Transverse colon (tissue), 4 donors: Measurements from ENCODE around the gene KRT81. TPM values are rescaled to one million over a fixed set of nuclear protein-coding genes. Genes with fewer than 3 reads are reported as not detected.

ENCODE experiments used
- DNase-seq: peaks from one replicate; pipeline ENCODE4 v3.0.0-alpha.2; 2019
- H3K27ac ChIP-seq, 4 donors: fragments of 200-600 bp; sonication (generic); 2 replicates each; pipeline ENCODE4 v1.5.1; 2016 to 2018; ENCODE audit warnings: inconsistent platforms in 4 of 4
- H3K27me3 ChIP-seq: fragments of 200-600 bp; sonication (generic); 2 replicates; pipeline ENCODE4 v1.5.1; 2017; ENCODE audit warnings: inconsistent platforms
- H3K36me3 ChIP-seq, 4 donors: fragments of 200-600 bp; sonication (generic); 2 replicates each; pipeline ENCODE4 v1.5.1; 2017 to 2019; ENCODE audit warnings: inconsistent platforms in 4 of 4
- H3K4me1 ChIP-seq, 4 donors: fragments of 200-600 bp; sonication (generic); 2 replicates each; pipeline ENCODE4 v1.5.1; 2017 to 2020; ENCODE audit warnings: inconsistent platforms in 4 of 4
- H3K4me3 ChIP-seq, 4 donors: fragments of 200-600 bp; sonication (generic); 1 replicate in 1 of 4; 2 replicates in 3 of 4; pipeline versions ENCODE4 v1.5.1 to v1.6.1; 2017 to 2019; ENCODE audit warnings: inconsistent platforms in 4 of 4
- H3K9me3 ChIP-seq, 2 donors: fragments of 200-600 bp; sonication (generic); 2 replicates each; pipeline ENCODE4 v1.5.1; 2017 to 2019; ENCODE audit warnings: inconsistent platforms in 2 of 2
- CTCF ChIP-seq, 5 experiments: fragments of 200-600 bp in 3 of 5; fragments of 450-650 bp in 2 of 5; sonication (generic) in 3 of 5; IDR thresholded peaks; 1 replicate in 2 of 5; 2 replicates in 3 of 5; pipeline ENCODE4 v1.5.1; 2016 to 2017; ENCODE audit warnings: antibody characterized with exemption in 5 of 5, inconsistent platforms in 3 of 5, mild to moderate bottlenecking in 2 of 5, moderate library complexity in 1 of 5
- EP300 ChIP-seq: sonication (generic); formaldehyde crosslinking; IDR thresholded peaks from one replicate; pipeline ENCODE4 v1.6.1; 2017; ENCODE audit warnings: antibody characterized with exemption, low read depth
- POLR2A ChIP-seq: fragments of 450-650 bp; IDR thresholded peaks from one replicate; pipeline ENCODE4 v1.6.1; 2016; ENCODE audit warnings: antibody characterized with exemption, mild to moderate bottlenecking, moderate library complexity
- POLR2AphosphoS5 ChIP-seq, 3 donors: sonication (generic); formaldehyde crosslinking; IDR thresholded peaks; one replicate each; pipeline ENCODE4 v1.6.1; 2016; ENCODE audit warnings: antibody characterized with exemption in 3 of 3
- WGBS, 2 donors: methylation state at CpG; one replicate each; pipeline ENCODE4 v1.1.5; 2018; ENCODE audit warnings: low coverage in 1 of 2; 5-methylcytosine and 5-hydroxymethylcytosine counted together
- in situ Hi-C, 4 donors: fragments of 200-750 bp; cut with MboI; loops; one replicate each; pipeline versions ENCODE4 v1.15.0 to v1.15.1; 2017; ENCODE audit warnings: low sequenced_read_pairs in 3 of 4, low pct_ligation_motif_present in 1 of 4, low pct_unique_long_range_greater_than_20kb in 1 of 4
- intact Hi-C: fragments of 100-400 bp; cut with DNase I; formaldehyde crosslinking; loops from one replicate; pipeline ENCODE4 v1.15.1; 2023; ENCODE audit warnings: low total_unique reads
- total RNA-seq, 4 donors: library from RNA; depleted of rRNA; stranded (reverse); fragments of >200 nt; gene quantifications; one replicate each; pipeline ENCODE4 v1.1.0, GENCODE V29; 2016

Gene KRT81
- total RNA-seq, 4 donors from 2014 or later = not detected

- TF ChIP-seq POLR2AphosphoS5 (IDR thresholded peaks at IDR 0.05) = no peak
- TF ChIP-seq EP300 = no peak
- TF ChIP-seq CTCF (IDR thresholded peaks at IDR 0.05) = no peak
- no peak overlapping the region for H3K27ac ChIP-seq
- no peaks in the 10 kb centered on the region for H3K9me3 ChIP-seq
- peaks cover 0 to 9% (median 2%) of the 10 kb centered on the region in 4 donors for H3K4me1 ChIP-seq
- intact Hi-C loops (no loop called here), in situ Hi-C loops (no loop called here)
- no peak overlapping the region for H3K4me3 ChIP-seq
- no peaks in the 10 kb centered on the region for H3K36me3 ChIP-seq
- DNase-seq = no peak
- H3K27me3 ChIP-seq = peaks cover 31% of the 10 kb centered on the region
- 31 to 73% methylated on average over 2 to 9 of the region's 9 CpGs for WGBS, 2 donors
Measured at GRCh38 chr12:52251367-52252051, 39.8 kb downstream of the KRT81 start.

GRCh38 chr12:52250048-52250990, 41.0 kb downstream of the KRT81 start:
- no peak overlapping the region for H3K4me3 ChIP-seq
- WGBS, 2 donors = 53 to 73% methylated on average over 3 to 46 of the region's 52 CpGs
- intact Hi-C loops (no loop called here), in situ Hi-C loops (no loop called here)
- peaks cover 25% of the 10 kb centered on the region for H3K27me3 ChIP-seq
- no peaks in the 10 kb centered on the region for H3K9me3 ChIP-seq
- H3K4me1 ChIP-seq = peaks cover 0 to 9% (median 2%) of the 10 kb centered on the region in 4 donors
- no peak for DNase-seq
- H3K36me3 ChIP-seq = no peaks in the 10 kb centered on the region
- H3K27ac ChIP-seq = no peak overlapping the region
- no peak for TF ChIP-seq POLR2A

GRCh38 chr12:52249511-52250047, 41.8 kb downstream of the KRT81 start:
- H3K4me3 ChIP-seq = no peak overlapping the region
- DNase-seq = no peak
- H3K27ac ChIP-seq = peak overlapping the region in 2 of 4 donors; percentile 43 to 46
- H3K27me3 ChIP-seq = peaks cover 20% of the 10 kb centered on the region
- TF ChIP-seq CTCF (IDR thresholded peaks at IDR 0.05) (no peak), EP300 (no peak), POLR2A (no peak), POLR2AphosphoS5 (IDR thresholded peaks at IDR 0.05) (no peak)
- in situ Hi-C loops = no loop called here
- WGBS, 2 donors = 77% methylated on average over 2 of the region's 2 CpGs; no CpG with 5 or more reads in 1 of the 2 donors
- no peaks in the 10 kb centered on the region for H3K36me3 ChIP-seq
- intact Hi-C loops = no loop called here
- peaks cover 0 to 11% (median 3%) of the 10 kb centered on the region in 4 donors for H3K4me1 ChIP-seq
- no peaks in the 10 kb centered on the region for H3K9me3 ChIP-seq

GRCh38 chr12:52248541-52249461, 42.5 kb downstream of the KRT81 start:
- peaks cover 20% of the 10 kb centered on the region for H3K27me3 ChIP-seq
- no peaks in the 10 kb centered on the region for H3K36me3 ChIP-seq
- H3K9me3 ChIP-seq = no peaks in the 10 kb centered on the region
- peak overlapping the region; percentile 22 to 46 (median 36) for H3K27ac ChIP-seq
- TF ChIP-seq CTCF (IDR thresholded peaks at IDR 0.05) (no peak), POLR2A (no peak), POLR2AphosphoS5 (IDR thresholded peaks at IDR 0.05) (no peak), EP300 (no peak)
- H3K4me3 ChIP-seq = no peak overlapping the region
- DNase-seq = no peak
- H3K4me1 ChIP-seq = peaks cover 6 to 19% (median 11%) of the 10 kb centered on the region in 4 donors
- in situ Hi-C loops = no loop called here
- intact Hi-C loops = no loop called here
- WGBS, 2 donors = 83% methylated on average over 17 of the region's 18 CpGs; no CpG with 5 or more reads in 1 of the 2 donors
